Endodermal cell (in vitro differentiated cells): ENCODE measurements around the gene USH1G. TPM values are rescaled to one million over a fixed set of nuclear protein-coding genes. Genes with fewer than 3 reads are reported as not detected.

Experiments used
- DNase-seq: peaks from one replicate; pipeline ENCODE4 v3.0.0-alpha.2; 2017
- H3K27ac ChIP-seq: 2 replicates; pipeline ENCODE4 v1.5.1; 2013; ENCODE audit warnings: mild to moderate bottlenecking, low read depth, low read length, moderate library complexity
- H3K27me3 ChIP-seq: 2 replicates; pipeline ENCODE4 v1.6.1; 2013; ENCODE audit warnings: mild to moderate bottlenecking, low read length, moderate library complexity; ENCODE audit not compliant: insufficient read depth, control insufficient read depth, poor library complexity, severe bottlenecking
- H3K36me3 ChIP-seq: 2 replicates; pipeline ENCODE4 v1.7.0; 2013; ENCODE audit warnings: mild to moderate bottlenecking, low read length, moderate library complexity; ENCODE audit not compliant: control insufficient read depth, insufficient read depth
- H3K4me1 ChIP-seq: one replicate; pipeline ENCODE4 v1.7.0; 2013; ENCODE audit warnings: low read length; ENCODE audit not compliant: control insufficient read depth, insufficient read depth
- H3K4me3 ChIP-seq: 2 replicates; pipeline ENCODE4 v1.5.1; 2013; ENCODE audit warnings: mild to moderate bottlenecking, low read length, moderate library complexity
- H3K9ac ChIP-seq: 2 replicates; pipeline ENCODE4 v1.6.1; 2013; ENCODE audit warnings: mild to moderate bottlenecking, low read length, moderate library complexity; ENCODE audit not compliant: poor library complexity, severe bottlenecking; ENCODE audit errors: extremely low read depth
- H3K9me3 ChIP-seq: 2 replicates; pipeline ENCODE4 v1.6.1; 2013; ENCODE audit warnings: mild to moderate bottlenecking, low read length, moderate library complexity; ENCODE audit not compliant: control insufficient read depth
- H3K27ac Mint-ChIP-seq: 2 replicates; pipeline ENCODE4 v1.8.0; 2020; ENCODE audit warnings: mixed read lengths
- H3K27me3 Mint-ChIP-seq: 2 replicates; pipeline ENCODE4 v1.8.0; 2021; ENCODE audit warnings: mild to moderate bottlenecking, mixed read lengths; ENCODE audit not compliant: insufficient read depth
- H3K36me3 Mint-ChIP-seq: 2 replicates; pipeline ENCODE4 v1.8.0; 2020; ENCODE audit warnings: low read depth, mixed read lengths
- H3K4me1 Mint-ChIP-seq: 2 replicates; pipeline ENCODE4 v1.8.0; 2020; ENCODE audit warnings: mixed read lengths
- H3K4me3 Mint-ChIP-seq: 2 replicates; pipeline ENCODE4 v1.8.0; 2020; ENCODE audit warnings: mild to moderate bottlenecking, moderate library complexity, mixed read lengths
- H3K9me3 Mint-ChIP-seq: 2 replicates; pipeline ENCODE4 v1.8.0; 2020; ENCODE audit warnings: mild to moderate bottlenecking, mixed read lengths
- WGBS, 2 experiments: methylation state at CpG; one replicate each; pipeline versions ENCODE4 v1.1.5 to v1.1.7; 2013; ENCODE audit warnings: missing lambda C conversion rate in 2 of 2, mixed read lengths in 1 of 2; ENCODE audit not compliant: insufficient coverage in 1 of 2, insufficient read length in 1 of 2; 5-methylcytosine and 5-hydroxymethylcytosine counted together
- total RNA-seq, 2 donors: library from RNA; stranded (reverse); fragmentation: NEBNext Ultra II Directional in 1 of 2; extraction: Animal tissue kit (Norgen Biotek cat#: 25700) in 1 of 2; gene quantifications; 2 replicates in 1 of 2; 3 replicates in 1 of 2; pipeline ENCODE4 v1.2.1, GENCODE V29; 2021
- TF ChIP-seq, protein P1 (sequence below): fragments of 200-600 bp; sonication (generic); conservative IDR thresholded peaks from 2 replicates; pipeline ENCODE4 v1.5.0; 2021; ENCODE audit warnings: antibody characterized with exemption, mild to moderate bottlenecking

USH1G gene
- total RNA-seq, 2 donors from 2014 or later: 0.11 to 0.13 TPM

DNA sequence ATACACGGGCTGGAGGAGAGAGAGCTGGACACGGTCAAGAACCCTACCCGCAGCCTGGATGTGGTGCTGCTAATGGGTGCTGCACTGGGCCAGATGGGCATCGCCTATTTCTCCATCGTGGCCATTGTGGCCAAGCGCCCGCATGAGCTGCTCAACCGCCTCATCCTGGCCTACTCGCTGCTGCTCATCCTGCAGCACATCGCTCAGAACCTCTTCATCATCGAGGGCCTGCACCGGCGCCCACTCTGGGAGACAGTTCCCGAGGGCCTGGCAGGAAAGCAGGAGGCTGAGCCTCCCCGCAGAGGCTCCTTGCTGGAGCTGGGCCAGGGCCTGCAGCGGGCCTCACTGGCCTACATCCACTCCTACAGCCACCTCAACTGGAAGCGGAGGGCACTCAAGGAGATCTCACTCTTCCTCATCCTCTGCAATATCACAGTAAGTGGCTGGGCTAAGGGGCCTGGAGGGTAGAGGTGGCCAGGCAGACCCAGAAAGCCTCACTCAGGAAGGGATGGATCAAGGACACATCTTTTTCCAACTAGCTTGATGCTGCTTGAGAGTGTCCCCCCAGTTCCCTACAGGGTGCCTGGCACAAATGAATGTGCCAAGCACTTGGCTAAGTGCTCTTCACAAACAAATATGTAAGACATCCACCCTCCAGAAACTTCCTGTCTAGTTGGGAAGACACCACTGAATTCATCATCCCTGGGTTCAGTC, 24.1 kb upstream of the USH1G start:
- H3K4me1 ChIP-seq: no peaks in the 10 kb centered on the region
- peaks cover 35% of the 10 kb centered on the region for H3K27me3 ChIP-seq
- H3K27ac ChIP-seq: no peak overlapping the region
- no peak for DNase-seq
- H3K9ac ChIP-seq: no peak overlapping the region
- H3K36me3 ChIP-seq: no peaks in the 10 kb centered on the region
- no peaks in the 10 kb centered on the region for H3K9me3 ChIP-seq
- TF ChIP-seq, protein P1, sequence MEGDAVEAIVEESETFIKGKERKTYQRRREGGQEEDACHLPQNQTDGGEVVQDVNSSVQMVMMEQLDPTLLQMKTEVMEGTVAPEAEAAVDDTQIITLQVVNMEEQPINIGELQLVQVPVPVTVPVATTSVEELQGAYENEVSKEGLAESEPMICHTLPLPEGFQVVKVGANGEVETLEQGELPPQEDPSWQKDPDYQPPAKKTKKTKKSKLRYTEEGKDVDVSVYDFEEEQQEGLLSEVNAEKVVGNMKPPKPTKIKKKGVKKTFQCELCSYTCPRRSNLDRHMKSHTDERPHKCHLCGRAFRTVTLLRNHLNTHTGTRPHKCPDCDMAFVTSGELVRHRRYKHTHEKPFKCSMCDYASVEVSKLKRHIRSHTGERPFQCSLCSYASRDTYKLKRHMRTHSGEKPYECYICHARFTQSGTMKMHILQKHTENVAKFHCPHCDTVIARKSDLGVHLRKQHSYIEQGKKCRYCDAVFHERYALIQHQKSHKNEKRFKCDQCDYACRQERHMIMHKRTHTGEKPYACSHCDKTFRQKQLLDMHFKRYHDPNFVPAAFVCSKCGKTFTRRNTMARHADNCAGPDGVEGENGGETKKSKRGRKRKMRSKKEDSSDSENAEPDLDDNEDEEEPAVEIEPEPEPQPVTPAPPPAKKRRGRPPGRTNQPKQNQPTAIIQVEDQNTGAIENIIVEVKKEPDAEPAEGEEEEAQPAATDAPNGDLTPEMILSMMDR: no peak
- Mint-ChIP-seq H3K27me3 (peaks cover 34% of the 10 kb centered on the region), H3K4me1 (no peaks in the 10 kb centered on the region), H3K4me3 (no peak overlapping the region), H3K9me3 (no peaks in the 10 kb centered on the region), H3K27ac (no peak overlapping the region), H3K36me3 (no peaks in the 10 kb centered on the region)
- WGBS, 2 experiments: 95% methylated on average over 13 to 17 of the region's 17 CpGs
- no peak overlapping the region for H3K4me3 ChIP-seq

DNA sequence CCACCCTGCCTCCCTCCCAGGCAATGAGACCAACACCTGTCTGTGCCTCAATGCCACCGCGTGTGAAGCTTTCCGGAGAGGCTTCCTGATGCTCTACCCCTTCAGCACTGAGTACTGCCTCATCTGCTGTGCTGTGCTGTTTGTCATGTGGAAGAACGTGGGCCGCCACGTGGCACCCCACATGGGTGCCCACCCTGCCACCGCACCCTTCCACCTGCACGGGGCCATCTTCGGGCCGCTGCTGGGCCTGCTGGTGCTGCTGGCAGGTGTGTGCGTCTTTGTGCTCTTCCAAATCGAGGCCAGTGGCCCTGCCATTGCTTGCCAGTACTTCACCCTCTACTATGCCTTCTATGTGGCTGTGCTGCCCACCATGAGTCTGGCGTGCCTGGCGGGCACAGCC, 23.6 kb upstream of the USH1G start:
- no peaks in the 10 kb centered on the region for H3K36me3 ChIP-seq
- peaks cover 40% of the 10 kb centered on the region for H3K27me3 ChIP-seq
- no peak for DNase-seq
- no peak overlapping the region for H3K27ac ChIP-seq
- 83 to 89% methylated on average over 8 to 14 of the region's 14 CpGs for WGBS, 2 experiments
- no peaks in the 10 kb centered on the region for H3K4me1 ChIP-seq
- Mint-ChIP-seq H3K36me3 (no peaks in the 10 kb centered on the region), H3K4me3 (no peak overlapping the region), H3K9me3 (no peaks in the 10 kb centered on the region), H3K27me3 (peaks cover 39% of the 10 kb centered on the region), H3K4me1 (no peaks in the 10 kb centered on the region), H3K27ac (no peak overlapping the region)
- H3K9ac ChIP-seq: no peak overlapping the region
- TF ChIP-seq, protein P1: no peak
- H3K9me3 ChIP-seq: no peaks in the 10 kb centered on the region
- H3K4me3 ChIP-seq: no peak overlapping the region

DNA sequence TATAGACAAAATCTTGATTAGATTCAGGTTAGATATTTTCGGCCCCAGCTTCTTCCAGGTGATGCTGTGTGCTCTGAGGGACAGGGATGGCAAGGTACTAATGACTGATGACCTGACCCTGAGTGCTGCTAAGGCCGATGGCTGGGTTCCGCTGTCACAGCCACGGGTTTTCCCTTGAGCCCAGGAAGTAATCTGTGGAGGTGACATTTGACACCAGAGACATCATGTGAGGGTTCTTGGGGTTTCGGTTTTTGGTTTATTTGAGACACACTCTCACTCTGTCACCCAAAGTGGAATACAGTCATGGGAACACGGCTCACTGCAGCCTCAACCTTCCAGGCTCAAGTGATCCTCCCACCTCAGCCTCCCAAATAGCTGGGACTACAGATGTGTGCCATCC, 22.5 kb upstream of the USH1G start:
- H3K27me3 Mint-ChIP-seq: peaks cover 47% of the 10 kb centered on the region
- no peaks in the 10 kb centered on the region for H3K36me3 ChIP-seq
- no peaks in the 10 kb centered on the region for H3K4me1 Mint-ChIP-seq
- H3K36me3 Mint-ChIP-seq: no peaks in the 10 kb centered on the region
- TF ChIP-seq, protein P1: no peak
- 77 to 78% methylated on average over 5 to 6 of the region's 6 CpGs for WGBS, 2 experiments
- no peaks in the 10 kb centered on the region for H3K9me3 Mint-ChIP-seq
- H3K27ac Mint-ChIP-seq: no peak overlapping the region
- no peaks in the 10 kb centered on the region for H3K9me3 ChIP-seq
- no peak overlapping the region for H3K9ac ChIP-seq
- H3K4me3 ChIP-seq: no peak overlapping the region
- DNase-seq: no peak
- no peak overlapping the region for H3K27ac ChIP-seq
- no peak overlapping the region for H3K4me3 Mint-ChIP-seq
- no peaks in the 10 kb centered on the region for H3K4me1 ChIP-seq
- peaks cover 50% of the 10 kb centered on the region for H3K27me3 ChIP-seq
